ENCODE results near the gene CNIH2.
"Not testable (repeated sequence)": the region's sequence is repeated elsewhere in the genome, so short reads cannot be mapped to it uniquely, and the experiment has no call there.

GRCh38 chr11:66320289-66320688 is 42.3 kb downstream of the CNIH2 start:
- TF ChIP-seq POLR2A, CTCF (IDR thresholded peaks at IDR 0.05): not testable (repeated sequence)

Measured in thyroid gland (tissue), 4 donors.